NCI-H128 (cell line): Measurements from ENCODE around the gene KLHDC3.
"Not testable (repeated sequence)": the region's sequence is repeated elsewhere in the genome, so short reads cannot be mapped to it uniquely, and the experiment has no call there.

Source experiments
- DNase-seq: peaks from one replicate; lab custom pipeline; 2025; ENCODE audit not compliant: unreplicated experiment; lab: John Stamatoyannopoulos, UW

Gene KLHDC3

DNA sequence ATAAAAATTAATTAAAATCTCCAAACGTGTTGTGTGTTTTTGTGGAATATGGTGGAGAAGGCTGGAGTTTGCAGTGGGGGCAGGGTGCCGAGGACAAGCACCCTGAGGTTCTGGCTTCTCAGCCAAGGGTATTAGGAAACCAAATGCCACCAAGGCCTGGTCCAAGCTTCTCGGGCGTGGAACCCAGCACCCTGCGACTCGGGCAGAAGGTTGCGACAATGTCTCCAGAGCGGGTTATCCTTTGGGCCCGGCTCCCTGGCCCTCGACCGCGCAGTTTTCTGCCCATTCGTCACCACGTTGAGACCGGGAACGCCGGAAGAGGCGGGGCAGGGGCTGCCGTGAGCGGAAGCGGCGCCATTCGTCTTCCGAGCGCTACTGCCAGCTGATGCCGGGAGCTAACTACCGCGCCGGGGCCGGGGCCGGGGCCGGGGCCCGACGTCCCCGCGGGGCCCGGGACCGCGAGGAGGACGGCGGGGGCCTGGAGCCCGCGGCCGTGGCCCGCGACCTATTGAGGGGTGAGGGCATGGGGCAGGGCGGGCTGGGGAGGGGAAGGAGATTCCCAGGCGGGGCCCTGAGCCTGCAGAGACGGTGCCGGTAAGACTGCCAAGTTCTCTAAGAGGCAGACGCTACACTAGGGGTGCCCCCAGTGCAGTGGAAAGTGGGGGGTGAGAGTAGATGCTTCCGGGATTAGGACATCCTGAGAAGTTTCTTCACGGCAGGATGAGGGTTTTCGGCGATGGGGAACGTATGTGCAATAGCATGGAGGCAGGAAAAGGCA lies 7.4 kb downstream of the KLHDC3 start, which contains the start of gene RRP36:
RRP36 (plus strand) TSS at position 354 of the 778 bp plus-strand sequence; CDS start at position 386, 32 bp downstream.
- DNase-seq = peak; percentile 43

DNA sequence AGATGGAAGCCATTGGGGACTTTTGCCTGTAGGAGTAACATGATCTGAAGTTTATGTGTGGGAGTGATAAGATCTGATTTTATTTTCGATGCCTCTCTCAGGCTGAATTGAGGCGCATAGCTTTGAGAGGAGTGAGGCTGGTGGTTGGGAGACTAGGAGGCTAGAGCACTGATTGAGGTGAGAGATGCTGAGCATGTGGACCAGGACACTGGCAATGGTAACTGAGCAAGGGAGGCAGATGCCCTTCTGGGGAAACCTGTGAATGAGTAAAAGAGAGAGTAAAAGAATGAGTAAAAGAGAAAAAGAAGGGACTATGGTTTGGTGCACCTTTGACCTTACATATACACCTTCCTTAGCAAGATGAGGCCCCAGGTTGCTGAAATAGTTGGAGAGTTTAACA lies 10.4 kb downstream of the KLHDC3 start:
- no peak for DNase-seq

DNA sequence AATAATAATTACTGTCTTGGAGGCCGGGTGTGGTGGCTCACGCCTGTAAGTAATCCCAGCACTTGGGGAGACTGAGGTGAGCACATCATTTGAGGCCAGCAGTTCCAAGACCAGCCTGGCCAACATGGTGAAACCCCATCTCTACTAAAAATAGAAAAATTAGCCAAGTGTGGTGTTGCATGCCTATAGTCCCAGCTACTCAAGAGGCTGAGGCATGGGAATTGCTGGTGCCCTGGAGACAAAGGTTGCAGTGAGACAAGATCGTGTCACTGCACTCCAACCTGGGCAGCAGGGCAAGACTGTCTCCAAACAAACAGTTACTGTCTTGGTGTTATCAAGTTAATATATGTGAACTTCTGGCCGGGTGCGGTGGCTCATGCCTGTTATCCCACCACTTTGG lies 12.3 kb downstream of the KLHDC3 start:
- DNase-seq = no peak

DNA sequence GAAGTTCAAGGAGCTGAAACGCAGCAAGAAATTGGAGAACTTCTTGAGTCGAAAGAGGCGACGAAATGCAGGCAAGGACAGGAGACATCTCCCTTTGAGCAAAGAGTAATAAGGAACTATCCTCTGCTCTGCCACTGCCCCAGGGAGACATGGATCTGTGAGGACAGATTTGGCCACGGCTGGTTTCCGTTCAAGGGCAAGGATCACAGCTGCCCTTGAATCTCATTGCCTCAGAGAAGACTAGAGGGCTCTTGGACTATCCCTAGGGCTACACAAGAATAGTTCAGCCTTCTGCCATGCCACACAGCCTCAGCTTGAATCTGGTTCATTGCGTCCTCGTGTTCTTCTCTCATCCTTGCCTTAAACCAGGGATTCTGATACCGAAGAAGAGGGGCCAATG lies 15.1 kb downstream of the KLHDC3 start:
- DNase-seq = no peak

DNA sequence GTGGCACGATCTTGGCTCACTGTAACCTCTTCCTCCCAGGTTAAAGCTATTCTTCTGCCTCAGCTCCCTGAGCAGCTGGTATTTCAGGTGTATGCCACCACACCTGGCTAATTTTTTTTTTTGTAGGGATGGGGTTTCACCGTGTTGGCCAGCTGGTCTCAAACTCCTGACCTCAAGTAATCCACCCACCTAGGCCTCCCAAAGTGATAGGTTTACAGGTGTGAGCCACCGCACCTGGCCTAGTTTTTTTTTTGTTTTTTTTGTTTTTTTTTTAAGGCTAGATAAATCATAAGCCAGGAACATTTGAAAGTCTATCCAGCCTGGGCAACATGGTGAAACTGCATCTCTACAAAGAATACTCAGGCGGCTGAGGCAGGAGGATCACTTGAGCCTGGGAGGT lies 18.3 kb downstream of the KLHDC3 start:
- no peak for DNase-seq

DNA sequence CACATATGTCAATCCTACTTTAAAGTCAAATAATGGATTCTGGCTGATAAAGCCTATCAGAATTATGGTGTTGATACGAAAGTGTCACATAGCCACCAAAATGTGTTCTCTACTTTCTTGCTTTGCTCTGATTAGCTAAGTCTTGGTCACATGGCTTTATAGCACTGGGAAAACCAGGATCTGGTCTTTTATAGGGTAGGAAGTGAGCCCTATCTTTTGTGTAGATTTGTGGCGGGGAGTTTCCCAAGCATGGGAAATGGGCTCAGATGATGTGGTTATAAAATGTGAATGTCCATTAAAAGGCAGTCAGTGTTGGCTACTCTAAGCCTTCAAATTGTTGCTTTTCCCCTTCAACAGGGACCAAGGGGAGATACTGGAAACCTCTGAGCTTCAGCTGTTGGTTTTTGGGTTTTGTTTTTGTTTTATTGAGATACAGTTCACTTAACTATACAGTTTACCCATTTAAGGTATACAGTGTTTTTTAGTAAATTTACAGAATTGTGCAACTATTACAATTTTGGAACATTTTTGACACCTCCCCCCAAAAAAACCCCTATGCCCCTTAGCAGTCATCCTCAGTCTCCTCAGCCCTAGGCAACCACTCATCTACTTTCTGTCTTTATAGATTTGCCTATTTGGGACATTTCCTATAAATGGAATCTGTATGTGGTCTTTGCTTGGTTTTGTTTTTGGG lies 19.6 kb downstream of the KLHDC3 start:
- DNase-seq = no peak

DNA sequence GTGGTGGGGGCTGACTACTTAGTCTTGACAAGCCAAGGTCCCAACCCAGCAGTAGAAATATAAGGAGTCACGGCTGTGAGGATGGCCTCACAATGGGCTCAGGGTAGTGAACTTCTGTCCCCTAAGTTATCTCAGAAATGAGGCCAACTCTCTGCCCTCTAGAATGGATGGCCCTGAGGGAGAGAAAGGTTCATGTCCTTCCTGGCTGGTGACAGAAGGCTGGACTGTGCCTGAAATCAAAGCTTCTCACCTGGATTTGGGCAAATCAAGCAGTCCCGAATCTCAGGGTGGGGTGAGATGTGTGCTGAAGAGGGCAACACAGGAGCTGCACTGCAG lies 20.1 kb downstream of the KLHDC3 start:
- no peak for DNase-seq

DNA sequence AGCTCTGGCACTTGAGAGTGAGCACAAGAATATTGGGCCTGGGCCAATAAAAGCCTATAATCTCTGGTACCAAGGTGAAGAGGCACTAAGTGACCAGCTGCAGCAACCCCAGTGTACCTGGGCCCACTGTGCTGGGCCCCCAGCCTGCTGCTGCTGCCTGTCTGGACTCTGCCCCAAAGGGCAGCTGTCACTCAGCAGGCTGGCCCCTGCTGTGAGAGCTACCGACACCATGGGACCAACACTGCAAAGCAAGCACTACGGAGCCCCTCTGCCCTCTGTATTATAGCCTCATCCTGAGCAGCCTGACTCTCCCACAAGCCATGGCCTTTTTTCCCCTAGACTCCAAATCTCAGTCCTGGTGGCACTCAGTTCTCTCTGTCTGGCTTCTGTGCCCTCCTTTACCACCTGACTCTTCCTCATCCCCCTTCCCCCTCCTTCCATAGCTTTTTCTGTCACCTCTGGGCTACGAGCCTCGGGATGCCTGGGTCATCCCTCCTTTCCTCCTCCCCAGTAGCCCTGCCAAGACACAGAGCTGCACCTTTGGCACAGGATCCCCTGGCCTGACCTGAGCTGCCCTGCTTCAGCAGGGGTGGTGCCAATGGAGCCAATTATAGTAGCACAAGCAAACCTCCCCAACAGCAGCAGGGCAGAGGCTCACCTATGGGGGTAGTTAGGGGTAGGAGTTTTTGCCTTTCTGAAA lies 21.6 kb downstream of the KLHDC3 start:
- no peak for DNase-seq

DNA sequence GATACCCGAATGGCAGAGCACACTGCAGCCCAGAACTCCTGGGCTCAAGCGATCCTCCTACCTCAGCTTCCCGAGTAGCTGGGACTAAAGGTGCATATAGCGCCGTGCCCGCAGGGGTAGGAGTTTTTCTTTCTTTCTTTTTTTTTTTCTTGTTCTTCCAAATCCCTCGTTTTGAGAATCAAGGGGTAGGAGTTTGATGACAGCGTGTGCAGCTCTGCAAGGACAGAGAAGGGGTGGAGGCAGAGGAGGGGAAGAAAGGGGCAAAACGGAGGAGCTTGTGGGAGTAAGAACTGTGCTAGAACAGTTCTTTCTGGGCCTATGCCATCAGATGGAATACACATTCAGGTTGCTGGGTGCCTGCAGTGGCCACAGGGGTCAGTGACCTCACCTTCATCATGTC lies 22.7 kb downstream of the KLHDC3 start:
- no peak for DNase-seq

DNA sequence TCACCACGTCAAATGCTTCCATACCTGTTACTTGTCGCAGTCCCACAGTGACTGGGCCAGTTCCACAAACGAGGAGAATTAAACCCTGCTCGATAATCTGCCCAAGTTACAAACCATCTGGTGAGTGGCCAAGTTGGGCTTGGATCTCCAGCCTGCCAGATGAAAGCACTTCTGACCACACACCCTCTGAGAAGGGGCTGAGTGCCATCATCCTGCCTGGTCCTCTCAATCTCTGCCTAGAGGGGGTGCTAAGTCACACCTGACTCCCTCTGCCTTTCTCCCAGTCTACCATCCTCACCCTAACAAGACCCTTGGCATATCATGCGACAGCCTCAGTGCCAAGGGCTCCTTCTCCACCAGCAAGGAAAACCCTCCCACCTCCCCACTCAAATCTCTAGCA lies 23.1 kb downstream of the KLHDC3 start:
- no peak for DNase-seq

DNA sequence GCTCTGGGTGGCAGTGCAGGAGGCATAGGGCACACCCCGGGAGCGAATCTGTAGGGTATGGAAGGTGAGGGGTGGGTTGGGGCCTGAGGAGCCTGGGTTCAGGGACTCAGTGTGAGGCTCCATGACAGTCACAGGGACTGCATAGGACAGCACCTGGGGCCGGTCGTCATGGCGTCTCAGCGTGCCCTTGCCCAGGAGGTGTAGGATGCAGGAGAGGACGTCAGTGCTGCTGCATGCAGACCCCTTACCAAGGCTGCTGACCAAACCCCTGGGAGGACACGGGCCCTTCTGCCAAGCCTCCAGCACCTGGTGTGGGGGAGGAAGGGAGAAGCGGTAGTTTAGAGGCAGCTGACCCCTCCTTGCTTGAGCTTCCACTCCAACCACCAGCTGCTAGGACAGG lies 23.7 kb downstream of the KLHDC3 start:
- no peak for DNase-seq

DNA sequence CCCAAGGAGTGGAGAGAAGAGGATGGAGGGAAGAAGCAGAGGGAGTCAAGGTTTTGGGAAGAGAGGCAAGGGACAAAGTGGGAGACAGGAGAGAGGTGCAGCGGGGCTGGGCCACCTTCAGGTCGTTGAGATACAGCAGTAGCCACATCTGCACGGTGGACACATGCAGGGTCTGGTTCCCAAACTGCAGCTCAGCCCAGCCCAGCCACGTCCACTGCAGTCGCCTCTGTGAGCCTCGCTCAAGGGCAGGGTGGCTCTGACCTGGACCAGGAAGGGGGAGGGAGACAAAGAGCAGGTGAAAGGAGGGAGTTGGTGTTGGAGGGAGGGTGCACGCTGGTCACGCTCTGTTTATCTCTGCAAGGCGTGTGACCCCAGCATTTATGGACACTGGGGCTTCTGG lies 24.7 kb downstream of the KLHDC3 start:
- DNase-seq = no peak

DNA sequence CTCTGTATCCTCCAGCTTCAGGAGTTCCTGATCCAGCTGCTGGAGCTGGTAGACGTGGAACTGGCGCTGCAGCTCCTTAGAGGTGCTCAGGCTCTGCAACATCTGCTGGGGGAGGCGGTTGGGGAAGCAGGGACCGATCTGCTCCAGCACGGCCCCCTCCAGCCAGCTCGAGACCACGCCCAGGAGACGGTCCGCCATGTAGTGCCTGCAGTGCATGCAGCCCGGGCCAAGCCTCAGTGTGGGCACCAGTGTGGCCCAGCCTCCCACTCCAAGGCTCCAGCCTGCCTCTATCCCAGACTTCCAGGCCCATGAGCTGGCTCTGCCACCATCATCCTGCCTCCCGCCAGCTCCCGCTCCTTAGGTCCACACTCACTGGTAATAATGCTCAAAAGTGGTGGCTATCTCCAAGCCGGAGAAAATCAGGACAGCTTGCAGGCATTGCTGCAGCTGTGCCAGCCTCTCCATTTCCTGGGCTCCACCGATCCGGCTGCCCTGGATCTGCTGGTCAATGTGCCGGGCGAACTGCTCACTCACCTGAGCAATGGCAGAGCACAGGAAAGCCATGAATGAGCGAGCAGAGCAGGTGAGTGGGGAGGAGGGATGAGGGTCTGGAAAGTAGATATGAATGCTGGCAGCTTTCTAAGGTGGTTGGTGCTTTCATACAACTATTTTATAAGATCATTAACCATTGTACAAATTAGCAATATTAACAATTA lies 26.7 kb downstream of the KLHDC3 start:
- DNase-seq = no peak

DNA sequence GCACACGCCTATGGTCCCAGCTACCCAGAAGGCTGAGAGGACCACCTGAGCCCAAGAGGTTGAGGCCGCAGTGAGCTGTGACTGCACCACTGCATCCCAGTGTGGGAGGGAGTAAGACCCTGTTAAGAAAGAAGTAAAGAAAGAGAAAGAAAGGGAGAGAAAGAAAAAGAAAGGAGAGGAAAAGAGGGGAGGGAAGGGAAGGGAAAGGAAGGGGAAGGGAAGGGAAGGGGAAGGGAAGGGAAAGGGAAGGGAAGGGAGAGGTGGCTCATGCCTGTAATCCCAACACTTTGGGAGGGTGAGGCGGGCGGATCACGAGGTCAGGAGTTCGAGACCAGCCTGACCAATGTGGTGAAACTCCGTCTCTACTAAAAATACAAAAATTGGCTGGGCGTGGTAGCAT lies 27.4 kb downstream of the KLHDC3 start:
- DNase-seq = not testable (repeated sequence)

DNA sequence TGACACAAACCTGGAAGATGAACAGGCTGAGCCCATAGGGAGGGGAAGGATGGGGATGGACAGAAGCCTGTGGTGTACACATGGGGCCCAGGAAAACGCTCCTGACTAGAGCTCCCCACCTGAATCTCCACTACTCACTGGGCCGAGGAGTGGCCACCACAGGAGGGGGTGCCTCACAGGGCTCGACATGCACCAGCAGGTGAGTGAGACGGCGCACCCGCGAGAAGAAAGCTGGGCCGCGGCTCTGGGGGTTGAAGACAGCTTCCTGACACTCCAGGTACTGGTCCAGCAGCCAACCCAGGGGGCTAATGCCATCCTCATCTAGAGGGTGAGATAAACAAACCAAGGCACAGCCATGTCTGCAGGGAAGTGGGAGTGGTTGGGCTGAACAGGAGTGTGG lies 29.3 kb downstream of the KLHDC3 start:
- no peak for DNase-seq

DNA sequence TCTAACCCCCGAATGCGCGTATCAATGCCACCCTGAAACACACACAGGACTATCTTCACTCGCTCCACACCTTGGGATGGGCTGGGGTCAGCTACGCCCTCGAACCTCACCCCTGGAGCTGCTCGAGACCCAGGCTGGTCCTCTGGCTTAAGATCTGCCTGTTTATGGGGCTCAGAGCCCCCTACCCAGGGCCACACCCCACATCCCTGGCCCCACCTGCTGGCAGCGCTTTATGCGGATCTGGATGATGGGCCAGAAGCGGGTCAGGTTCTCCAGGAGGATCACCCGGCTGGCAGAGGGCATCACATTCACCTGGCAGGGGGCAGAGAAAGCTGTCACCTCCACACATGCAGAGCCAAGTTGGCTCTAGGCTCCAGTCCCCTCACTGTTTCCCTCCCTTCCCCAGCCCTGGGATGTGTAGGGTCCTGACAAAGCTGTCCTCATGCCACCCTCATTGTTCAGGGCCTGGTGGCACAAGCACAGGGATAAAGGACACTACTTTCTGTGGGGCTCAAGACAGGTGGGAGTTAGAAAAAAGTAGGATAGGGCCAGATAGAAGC lies 31.4 kb downstream of the KLHDC3 start:
- no peak for DNase-seq

DNA sequence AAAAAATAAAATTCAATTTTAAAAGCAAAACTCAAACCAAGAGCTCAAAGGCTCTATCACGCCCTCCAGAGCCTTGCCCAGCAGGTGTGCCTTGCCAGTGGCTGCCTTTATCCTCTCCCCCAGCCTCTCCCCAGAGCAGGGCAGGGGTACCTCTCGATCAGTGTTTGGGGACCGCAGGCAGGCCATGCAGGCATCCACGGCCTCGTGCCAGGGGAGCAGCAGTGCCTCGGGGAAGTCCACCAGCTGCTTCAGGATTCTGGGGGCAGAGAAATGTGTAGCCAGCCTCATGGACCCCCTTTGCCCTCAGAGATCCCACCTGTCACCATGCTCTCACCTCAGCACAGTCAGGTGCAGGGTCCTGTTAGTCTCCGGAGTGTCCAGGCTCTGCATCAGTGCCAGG lies 33.9 kb downstream of the KLHDC3 start:
- no peak for DNase-seq

DNA sequence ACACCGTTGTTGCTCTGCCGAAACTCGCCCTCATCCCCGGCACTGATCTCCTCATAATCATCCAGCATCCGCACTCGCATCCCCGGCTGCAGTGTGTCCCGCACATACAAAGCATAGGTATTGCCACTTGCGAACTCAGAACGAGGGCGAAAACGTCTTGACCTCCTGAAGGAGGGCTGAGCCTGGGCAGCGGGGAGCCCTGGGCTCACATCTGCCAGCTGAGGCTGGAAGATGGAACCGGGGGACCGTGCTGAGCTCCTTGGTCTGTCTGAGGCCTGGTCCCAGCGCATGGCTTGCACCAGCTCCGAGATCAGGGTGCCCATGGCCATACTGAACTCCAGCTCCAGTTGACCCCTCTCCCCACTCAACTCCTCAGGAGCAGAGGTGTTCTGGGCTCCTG lies 36.9 kb downstream of the KLHDC3 start:
- DNase-seq = no peak

DNA sequence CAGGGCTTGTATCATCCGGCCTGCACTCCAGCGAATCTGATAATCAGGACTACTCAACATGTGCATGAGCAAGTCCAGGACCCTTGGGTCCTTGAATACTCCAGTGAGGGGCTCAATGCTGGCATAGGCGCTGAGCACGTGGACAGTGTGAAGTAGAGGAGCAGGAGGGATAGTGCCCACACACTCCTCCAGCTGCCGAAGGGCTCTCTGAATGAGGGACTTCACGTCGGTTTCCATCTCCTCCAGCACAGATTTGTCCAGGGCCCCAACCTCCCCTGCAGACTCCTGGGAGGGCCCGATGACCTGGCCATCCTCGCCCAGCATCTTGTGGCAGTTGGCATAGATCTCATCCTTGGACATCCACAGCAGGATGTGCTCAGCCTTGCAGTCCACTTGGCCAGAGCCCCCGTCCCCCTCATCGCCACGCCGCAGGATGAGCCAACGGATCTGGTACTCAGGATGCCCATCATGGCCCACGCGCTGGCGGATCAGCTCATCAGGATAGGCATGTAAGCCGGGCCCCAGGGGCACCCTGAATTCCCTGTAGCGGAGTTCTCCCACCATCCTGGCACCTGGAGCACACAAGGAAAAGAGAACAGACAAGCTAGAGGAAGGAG lies 38.3 kb downstream of the KLHDC3 start:
- DNase-seq = no peak

DNA sequence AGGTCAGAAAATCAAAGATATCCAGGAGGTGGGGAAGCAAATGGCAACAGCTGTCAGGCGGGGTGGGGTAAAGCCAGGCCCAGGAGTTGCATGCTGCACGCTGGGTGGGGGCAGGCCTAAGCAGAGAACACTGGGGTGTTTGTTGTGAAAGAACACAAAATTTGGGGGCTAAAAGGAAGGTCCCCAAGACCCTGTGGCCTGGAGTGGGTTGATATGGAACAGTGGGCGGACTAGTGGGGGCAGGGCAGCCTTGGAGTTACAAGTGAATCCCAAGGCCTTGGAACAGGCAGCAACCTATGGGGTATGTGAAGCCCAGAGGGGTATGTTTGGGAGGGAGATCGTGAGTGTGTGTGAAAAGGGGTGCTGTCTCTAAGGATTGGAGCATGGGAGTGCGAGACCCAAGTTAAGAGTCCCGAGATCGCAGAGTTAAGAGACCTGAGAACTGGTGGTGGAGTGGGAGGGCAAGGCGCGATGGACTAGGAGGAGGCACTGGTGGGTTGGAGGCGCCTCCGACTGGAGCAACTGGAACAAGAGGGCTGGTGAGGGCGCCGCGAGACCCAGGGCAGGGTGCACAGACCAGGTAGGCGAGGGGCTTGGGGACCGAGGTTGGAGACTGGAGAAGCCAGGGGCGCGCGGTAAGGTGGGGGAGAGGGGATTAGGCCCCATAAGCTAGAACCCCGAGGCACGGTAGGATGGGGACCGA lies 38.9 kb downstream of the KLHDC3 start:
- no peak for DNase-seq
